HG03175 (cell line): ENCODE results near the gene SPOCK1.
"Not testable (repeated sequence)": the region's sequence is repeated elsewhere in the genome, so short reads cannot be mapped to it uniquely, and the experiment has no call there.

ENCODE experiments used
- ATAC-seq: cut with Tn5 transposase; IDR thresholded peaks from one replicate; pipeline ENCODE4 v1.9.1; 2021; ENCODE audit warnings: mild to moderate bottlenecking, moderate library complexity; ENCODE audit not compliant: unreplicated experiment

SPOCK1 gene

GRCh38 chr5:137233726-137234125 lies 265.4 kb downstream of the SPOCK1 start:
- ATAC-seq = no peak

DNA sequence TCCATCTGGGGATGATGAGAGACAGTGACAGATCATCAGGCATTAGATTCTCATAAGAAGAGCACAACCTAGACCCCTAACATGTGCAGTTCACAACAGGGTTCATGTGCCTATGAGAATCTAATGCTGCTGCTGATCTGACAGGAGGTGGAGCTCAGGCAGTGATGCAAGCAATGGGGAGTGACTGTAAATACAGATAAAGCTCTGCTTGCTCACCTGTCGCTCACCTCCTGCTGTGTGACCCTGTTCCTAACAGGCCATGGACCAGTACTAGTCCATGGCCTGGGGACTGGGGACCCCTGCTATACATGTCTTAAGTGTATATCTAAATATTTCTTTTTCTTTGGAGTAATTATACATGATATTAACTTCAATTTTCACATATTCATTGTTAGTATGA lies 265.8 kb downstream of the SPOCK1 start:
- ATAC-seq = not testable (repeated sequence)

DNA sequence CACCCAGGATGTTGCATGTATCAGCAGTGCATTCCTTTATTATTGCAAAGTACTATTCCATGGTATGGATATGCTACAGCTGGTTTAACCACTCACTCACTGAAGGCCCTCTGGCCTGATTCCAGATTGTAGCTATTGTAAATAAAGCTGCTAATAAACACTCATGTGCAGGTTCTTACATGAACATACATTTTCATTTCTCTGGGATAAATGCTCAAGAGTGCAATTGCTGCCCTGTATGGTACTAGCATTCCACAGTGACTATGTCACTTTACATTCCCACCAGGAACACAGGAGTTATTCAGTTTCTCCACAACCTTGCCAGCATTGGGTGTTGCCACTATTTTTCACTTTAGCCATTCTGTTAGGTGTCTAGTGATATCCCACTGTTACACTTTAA lies 267.6 kb downstream of the SPOCK1 start:
- no peak for ATAC-seq

DNA sequence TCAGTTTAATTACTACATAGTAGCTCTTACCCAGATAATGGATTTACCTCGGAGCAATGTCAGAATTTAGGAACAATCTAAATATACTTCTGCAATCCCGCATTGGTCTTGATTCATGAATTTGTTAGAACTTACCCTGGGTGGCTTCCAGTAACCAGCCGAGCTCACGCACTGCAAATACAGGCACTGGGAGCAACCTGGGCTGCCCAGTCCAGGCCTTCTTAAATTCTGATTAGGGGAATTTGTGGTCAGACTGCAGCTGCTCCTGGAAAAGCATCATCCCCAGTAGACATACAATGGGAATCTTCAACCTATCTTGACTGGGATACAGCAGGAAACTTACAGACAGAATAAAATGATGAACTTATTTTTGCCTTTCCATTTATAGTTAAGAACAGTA lies 270.3 kb downstream of the SPOCK1 start:
- ATAC-seq = no peak

GRCh38 chr5:137226081-137226480 lies 273.0 kb downstream of the SPOCK1 start:
- ATAC-seq = no peak

DNA sequence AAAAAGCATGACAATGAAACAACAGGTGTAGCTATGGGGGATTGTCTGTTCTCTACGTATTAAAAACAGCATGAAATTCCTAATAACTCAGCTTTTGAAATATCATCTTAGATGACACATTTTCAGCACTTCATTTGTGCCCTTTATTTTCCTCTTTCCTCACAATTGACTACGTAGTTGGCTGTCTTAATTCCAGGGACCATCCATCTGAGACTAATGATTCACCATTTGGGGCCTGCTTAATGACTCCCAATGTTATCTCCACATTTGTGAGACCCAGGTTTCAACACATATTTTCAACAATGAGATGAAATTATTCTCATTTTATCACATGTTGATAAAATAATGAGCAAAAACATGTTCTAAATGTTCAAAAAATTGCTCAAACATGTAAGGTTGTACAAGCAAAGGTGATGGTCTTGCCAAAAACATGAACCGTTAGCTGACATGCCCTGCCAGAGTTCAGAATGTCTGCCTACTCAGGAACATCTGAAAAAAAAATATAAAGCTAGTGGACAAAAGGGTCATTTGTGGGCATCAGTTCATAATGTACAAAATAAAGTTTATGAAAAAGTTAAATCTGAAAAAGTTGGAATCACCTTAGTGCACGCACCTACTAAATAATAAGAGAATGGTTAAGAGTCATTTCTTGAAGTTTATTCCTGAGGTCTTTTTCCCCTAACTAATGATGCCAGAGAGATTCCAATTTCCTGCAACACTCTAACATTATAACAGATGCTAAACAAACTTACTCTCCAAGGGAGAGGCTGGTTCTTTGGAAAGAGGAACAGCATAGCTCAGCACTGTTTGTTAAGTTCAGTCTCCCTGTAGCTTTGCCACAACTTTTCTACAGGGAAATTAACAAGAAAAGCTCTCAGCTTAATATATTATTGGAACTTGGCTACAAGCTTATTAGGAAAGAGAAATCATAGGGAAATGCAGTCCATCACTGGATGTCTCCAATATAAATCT lies 275.5 kb downstream of the SPOCK1 start:
- ATAC-seq = no peak

DNA sequence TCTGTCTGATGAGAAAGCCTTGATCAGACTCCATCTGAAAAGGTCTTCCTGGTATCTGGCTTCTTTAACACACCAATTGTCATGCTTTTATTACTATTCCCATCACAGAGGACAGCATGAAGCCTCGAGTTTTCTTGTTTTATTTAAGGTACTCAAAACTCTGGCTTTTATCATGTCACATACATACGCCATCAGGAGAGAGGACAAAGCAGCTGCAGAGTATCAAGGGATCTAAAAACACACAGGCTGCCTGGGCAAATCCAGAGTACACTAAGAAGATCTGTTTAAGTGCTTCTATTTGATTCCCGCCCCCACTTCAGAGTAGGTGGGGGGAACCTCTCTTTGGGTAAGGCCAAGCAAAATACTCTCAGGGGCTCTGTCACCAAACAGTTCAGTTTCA lies 277.2 kb downstream of the SPOCK1 start:
- ATAC-seq = no peak

DNA sequence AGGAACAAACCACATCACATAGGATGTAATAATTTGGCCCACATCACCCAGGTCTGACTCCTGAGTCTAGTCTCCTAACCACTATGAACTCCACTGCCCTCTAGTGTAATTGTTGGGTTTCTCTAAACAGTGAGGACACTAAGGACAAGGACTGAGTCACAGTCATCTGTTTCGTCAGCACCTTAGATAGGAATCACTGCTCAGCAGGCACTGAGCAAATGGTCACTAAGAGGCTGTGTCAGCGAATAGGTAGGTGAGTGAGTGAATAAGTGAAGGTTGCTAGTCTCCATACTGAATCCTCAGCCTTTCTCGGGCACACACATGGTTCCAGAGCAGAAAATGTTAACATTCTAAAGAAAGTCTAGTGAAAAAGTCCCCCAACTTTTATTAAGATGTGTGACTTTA lies 278.6 kb downstream of the SPOCK1 start:
- peak; percentile 79 for ATAC-seq

- no peak for ATAC-seq
Observed at GRCh38 chr5:137218896-137219295, 280.2 kb downstream of the SPOCK1 start.

- no peak for ATAC-seq
Observed at GRCh38 chr5:137218471-137218870, 280.7 kb downstream of the SPOCK1 start.

GRCh38 chr5:137217599-137218200 lies 281.4 kb downstream of the SPOCK1 start:
- no peak for ATAC-seq

DNA sequence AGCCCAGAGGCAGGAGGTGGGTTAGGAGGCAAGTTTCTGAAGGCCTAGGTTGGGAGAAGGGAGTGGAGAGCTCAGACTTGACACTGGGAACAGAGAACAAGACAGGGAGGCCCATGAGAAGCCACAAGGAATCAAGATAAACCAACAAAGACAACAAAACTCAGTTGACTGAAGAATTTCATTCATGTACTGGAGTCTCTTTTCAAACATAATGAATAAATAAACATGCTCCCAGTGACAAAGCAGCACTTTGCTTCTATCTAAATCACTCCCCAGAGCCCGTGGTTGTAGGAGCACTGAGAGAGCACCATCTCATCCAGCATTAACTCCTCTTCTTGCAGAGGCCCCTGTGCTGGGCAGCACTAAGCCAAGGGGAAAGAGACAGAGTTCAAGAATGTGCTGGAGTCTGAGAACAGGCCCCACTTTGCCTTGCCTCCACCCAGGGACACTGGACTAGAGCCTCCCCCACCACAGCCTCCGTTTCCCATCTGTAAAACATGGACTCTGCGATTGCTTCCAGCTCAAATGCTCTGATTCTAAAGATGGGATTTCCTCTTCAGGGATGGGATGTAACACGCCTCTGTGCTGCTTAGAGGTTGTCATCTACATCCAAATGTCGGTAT lies 282.0 kb downstream of the SPOCK1 start:
- no peak for ATAC-seq

GRCh38 chr5:137215780-137216179 lies 283.3 kb downstream of the SPOCK1 start:
- no peak for ATAC-seq

GRCh38 chr5:137215261-137215660 lies 283.9 kb downstream of the SPOCK1 start:
- no peak for ATAC-seq

GRCh38 chr5:137214446-137215189 lies 284.5 kb downstream of the SPOCK1 start:
- no peak for ATAC-seq

DNA sequence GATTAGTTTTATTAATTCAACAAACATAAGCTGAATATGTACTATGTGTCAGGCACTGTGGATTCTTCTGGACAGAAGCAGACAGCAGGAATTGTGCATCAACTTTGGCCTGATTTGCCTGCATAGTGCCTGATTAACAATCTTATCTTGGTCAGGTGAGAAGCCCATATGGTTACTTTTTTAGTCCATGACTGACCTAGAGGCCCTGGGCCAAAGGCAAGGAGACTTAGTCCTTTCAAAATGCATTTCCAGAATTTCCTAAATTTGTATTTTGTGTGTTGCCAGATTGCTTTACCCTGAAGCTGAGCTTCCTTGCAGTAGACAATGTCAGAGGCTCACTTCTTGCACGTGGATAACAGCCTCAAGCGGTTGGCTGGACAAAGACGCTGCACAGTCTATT lies 286.7 kb downstream of the SPOCK1 start:
- no peak for ATAC-seq

DNA sequence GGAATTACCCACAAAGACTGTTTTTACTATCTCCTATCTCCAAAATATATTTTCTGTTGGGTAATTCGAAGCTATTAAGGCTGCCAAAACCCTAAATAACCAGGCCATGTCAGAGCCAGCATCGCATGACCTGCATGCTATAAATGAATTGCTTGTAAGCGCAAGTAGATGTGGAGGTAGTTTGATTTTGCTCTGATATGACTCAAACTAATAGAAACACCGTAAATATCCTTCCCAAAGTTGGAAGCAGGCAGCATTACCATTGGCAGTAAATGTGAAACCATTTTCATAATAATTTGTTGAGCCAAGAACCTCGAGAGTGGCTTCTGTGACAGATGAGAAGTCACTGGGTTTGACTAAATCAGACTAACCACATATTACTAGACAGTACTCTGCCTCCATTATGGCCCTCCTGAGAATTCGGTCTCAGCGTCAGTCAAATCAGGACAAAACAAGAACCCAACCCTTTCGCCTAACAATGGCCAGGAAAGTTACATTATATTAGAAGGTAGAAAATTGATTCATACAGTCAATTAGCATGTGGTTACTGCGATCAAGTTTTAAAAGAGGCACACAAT lies 289.8 kb downstream of the SPOCK1 start:
- ATAC-seq = no peak

DNA sequence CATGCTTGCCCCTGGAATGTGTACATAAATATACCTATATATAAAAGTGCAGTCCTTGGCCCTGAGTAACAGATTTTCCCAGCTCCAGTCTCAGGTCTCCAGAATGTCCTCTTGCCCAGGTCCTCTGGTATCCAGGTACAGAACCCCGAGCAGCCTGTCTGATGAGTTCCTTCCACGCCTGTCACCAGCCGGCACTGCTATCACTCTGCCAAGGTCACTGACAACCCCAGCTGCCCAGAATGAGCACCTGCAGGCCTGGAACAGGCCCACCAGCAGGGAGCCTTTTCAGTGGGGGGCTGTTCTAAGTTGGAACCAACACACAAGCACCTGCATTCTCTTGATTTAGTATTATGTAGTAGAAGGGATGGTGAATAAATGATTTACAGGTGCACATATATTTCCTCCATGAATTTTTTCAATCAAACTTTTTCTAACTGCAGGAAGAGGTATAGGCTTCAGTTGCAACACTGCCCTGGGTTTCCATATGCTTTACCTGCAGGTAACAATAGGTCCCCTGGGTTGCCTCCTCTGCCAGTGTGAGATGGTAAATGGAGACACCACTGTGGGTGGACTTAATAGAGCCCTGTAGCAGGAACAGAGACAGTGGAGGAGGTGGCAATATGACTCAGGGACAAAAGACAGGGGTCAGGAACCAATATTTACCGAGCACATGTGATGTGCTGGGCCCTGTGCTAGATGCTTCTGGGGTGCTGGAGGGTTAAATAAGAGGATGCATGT lies 291.9 kb downstream of the SPOCK1 start:
- no peak for ATAC-seq

DNA sequence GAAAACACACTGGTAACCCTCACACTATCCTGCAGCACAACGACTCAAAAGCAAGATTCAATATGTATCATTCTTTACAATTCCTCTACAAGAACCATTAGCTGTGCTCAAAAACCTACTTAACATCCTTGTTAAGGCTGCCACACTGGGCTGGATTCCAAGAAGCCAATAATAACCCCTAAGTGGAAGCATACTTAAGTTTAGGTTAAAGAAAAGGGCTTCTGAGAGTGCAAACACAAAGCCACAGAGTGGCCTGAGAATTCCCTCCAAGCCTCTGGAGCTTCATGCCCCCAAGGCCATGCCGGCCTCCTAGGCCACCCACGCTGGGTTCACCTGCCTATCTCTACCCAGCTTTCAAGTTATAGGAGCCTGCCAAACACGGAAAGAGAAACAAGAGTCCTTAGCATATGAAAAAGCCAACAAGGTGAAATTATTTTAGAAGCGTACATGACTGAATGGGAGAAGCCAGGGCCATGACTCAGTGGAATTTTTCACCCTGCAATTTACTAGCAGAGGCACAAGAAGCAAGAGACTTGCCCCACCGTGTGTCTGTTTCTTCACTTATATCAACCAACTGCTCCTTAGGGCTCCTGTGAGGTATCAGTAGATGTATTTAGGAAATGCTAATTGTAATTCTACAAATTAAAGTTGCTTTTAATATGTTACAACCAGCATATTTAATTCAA lies 293.0 kb downstream of the SPOCK1 start:
- ATAC-seq = no peak
